HG03095 (cell line): ENCODE data around the gene LIPE.

Source experiments
- ATAC-seq: cut with Tn5 transposase; IDR thresholded peaks from one replicate; pipeline ENCODE4 v1.9.1; 2021; ENCODE audit warnings: moderate library complexity; ENCODE audit not compliant: unreplicated experiment

Gene LIPE

DNA sequence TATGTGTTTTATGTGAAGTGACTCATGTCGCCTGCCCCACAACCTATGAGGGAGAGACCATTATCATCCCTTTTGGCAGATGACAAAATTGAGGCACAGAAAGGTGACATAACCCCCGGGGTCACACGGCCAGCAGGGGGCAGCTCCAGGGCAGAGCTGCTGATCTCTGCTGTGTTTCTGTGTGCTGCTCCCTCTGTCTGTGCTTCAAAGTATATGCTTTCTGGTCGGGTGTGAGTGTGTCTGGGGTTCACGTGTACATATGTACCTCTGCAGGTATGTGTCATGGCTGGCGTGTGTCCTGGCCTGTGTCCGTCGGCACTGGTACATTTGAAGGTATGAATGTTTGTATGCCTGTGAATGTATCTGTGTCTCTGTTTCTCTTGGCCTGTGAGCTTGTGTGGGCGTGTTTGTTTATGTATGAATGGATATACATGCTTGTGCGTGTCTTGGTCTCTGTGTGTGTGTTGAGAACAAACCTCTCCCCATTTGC, 7.1 kb downstream of the LIPE start:
- ATAC-seq, result no peak

DNA sequence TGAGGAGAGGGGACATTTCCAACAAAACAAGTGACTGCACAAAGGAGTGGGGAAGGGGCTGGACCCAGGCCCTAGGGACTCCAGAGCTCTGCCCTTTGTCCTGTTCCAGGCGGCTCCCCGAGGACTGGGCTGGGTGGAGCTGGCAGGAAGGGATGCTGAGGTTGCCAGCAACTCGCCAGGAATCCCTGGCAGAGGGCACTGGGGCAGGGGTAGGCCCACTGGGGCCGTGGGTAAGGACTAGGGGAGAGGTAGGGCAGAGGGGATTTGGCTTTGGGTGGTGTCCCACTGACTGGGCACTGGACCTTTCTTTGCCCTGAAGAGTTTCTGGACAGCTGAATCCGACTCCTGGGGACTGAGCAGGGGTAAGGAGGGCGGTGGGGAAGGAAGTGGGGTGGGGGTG, 7.9 kb downstream of the LIPE start:
- ATAC-seq, result no peak

DNA sequence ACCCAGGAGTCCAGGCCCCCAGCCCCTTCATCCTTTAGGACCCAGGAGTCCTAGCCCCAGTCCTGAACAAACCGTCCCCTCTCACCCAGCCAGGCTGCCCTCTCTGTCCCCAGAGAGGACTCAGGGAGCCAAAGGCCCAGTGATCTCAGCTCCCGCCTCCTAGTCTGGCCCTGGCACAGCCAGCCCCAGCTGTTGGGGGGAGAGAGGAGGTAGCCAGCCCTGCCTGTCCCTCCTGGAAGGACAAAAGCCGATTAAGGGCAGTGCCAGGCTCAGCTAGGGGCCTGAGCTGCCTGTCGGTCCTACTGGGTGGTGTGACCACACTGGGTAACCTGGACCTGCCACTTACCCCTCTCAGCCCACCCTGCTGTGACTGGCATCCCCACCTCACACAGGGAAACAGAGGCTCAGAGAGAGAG, 14.5 kb downstream of the LIPE start:
- no peak for ATAC-seq

DNA sequence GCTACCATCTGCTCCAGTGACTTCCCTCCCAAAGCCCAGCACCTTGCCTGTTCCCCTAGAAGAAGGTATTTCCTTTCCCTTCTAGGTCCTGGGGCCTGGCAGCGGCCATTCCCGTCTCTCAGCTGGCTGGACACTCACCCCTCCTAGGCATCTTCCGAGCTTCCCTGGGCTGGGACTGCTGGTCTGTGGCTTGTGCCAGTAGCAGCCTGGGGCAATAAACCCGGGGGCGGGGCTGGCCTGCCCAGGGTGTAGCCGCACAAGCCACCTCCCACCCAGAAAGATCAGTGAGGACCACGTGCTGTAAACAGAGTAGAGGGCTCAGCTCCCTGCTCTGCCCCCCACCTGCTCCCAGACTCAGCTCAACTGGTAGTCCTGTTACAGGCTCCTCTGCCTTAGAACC, 15.0 kb downstream of the LIPE start:
- ATAC-seq, result no peak

DNA sequence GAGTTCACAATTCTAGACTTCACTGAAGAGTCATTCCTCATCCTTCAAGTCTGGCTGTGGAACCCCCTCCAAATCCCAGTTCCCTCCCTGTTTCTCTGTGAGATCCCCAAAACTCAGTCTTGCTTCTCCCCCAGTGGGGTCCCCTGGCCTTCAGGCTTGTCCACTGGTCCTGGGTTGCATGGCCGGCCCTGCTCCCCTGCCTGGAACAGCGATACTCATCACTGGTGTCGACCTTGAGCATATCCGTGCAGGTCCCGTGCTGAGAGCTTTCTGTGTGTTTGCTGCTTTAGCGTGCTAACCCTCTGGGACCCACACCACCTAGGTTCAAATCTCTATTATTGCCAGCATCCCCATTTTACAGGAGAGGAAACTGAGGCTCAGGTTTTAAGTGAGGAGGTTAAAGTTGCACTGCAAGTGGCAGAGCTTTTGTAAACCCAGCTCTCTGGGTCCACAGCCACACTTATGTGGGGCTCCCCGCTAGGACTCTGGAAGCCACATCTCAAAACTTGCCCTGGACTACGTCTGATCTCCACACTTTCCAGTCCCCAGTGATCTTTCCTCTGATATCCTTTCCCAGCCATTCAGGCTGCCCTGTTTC, 15.5 kb downstream of the LIPE start:
- ATAC-seq, result no peak

- no peak for ATAC-seq
Measured at GRCh38 chr19:42410371-42410770, 16.8 kb downstream of the LIPE start.

DNA sequence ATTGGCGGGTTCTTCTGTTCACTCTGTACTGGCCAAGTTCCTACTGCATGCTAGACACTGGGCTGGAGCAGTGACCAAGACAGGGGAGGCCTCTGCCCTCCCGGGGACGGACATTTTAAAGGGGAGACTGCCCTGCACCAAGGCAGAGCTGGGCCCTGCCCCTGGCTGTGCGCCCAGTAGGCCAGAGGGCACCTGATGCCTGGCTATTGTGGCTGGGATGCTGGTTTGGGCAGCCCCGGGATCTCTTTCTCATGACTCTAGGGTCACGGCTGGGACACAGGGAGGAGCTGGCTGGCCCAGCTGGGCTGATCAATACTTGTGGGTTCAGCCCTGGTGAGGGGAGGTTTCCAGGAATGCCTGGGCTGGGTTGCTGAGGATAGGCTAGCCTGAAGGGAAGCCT, 17.7 kb downstream of the LIPE start:
- no peak for ATAC-seq

- ATAC-seq, result no peak
Measured at GRCh38 chr19:42407816-42408175, 19.4 kb downstream of the LIPE start.

- no peak for ATAC-seq
Measured at GRCh38 chr19:42407085-42407815, 19.9 kb downstream of the LIPE start.

DNA sequence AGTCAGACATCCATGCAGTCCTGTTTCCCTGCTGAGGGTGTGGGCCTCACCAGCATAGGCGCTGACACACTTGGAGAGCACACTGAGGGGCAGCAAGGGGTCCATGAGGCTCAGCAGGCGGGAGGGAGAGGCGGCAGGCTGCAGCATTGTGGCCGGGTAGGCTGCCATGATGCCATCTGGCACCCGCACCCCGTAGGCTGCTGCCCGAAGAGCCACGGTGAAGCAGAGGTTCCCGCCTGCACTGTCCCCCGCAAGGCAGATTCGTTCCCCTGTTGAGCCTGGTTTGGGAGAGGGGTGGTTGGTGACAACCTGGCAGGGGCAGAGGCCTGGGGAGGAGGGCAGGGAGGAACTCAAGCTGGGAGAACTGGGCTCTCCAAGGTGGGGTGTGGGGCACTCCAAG, 21.1 kb downstream of the LIPE start:
- ATAC-seq, result no peak

GRCh38 chr19:42403586-42403985, 23.6 kb downstream of the LIPE start:
- ATAC-seq, result no peak

DNA sequence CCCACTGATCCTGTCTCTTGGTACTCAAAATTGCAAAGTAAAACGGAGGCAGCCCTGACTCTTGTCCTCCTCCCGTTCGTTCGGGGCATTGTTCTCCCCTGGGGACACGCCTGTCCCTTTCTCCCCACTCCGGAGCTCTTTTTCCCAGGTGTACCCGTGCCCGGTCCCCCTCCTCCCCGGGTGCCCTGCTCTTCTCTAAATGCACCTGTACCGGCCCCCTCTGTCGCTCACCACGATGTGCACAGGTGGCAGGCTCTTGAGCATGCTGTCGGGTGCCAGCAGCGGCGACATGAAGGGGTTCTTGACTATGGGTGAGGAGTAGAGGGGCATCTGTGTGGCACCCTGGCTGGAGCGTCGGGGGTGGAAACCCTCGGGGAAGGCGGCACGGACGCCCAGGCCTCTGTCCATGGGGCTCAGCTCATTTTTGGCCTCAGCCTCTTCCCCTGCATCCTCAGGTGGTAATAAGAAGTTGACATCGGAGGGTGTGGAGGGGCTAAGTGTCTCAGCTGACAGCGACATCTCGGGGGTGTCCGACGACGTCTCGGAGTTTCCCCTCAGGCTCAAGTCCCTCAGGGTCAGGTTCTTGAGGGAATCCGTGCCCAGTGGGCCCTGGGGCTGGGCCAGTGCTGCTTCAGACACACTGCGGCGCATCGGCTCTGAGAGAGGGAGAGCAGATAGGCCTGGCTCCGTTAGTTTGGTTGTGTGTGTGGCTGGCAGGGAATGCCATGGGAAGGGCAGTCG, 24.6 kb downstream of the LIPE start:
- no peak for ATAC-seq

DNA sequence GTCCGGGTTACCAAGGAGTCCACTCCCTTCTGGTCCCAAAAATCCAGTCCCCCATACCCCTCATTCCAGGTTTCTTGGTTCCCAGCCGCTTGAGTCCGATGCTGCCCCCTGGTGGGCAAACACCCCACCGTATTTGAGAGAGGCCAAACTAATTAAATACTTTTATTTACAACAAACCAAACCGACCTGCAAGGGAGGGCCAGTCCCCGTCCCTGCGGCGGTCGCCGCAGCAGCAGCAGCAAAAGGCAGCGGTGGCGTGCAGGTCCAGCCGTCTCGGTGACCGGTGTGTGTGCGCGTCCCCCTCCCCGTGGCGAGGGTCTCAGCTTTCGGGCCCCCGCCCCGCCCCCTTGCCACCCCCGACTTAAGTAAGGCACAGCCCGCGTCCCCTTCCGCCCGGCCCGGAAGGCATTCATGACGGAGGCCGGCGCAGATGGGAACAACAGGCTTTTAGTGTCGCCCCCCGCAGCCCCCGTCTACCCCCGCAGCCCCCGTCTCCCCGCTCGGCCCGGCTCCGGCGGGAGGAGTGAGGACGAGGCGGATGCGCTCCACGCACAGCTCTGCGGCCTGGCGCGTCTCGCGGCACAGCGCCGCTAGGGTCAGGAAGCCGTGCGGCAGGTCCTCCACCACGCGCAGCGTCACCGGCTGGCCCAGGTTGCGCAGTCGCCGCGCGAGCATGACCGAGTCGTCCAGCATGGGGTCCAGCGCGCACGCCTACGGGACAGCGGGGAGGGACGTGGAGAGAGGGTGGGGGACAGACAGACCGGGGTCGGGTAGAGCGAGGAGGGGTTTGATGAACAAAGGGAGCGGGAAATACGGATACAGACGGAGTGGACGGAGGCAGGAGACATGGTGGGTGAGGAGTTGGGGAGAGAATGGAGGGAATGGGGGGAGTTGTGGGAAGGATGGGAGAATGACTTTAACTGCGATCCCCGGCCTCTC, 25.6 kb downstream of the LIPE start:
- ATAC-seq, result no peak

DNA sequence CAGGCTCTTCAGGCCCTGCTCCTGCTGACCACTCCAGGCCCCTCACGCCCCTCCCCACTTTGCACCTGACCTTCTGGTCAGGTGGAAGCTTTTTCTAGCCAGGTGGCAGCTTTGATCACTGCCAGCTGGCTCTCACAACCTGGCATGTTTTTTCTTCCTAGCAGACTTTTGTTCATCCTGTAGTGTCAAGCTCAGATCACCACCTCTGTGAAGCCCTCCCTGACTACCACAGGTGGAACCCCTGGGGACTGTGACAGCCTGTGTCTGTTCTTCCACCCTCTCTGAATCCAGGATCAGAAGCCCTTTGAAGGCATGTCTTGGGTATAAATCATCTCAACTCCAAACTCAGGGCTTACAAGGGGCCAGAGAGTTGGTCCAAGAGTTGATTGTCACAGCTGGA, 26.8 kb downstream of the LIPE start:
- ATAC-seq, result no peak

DNA sequence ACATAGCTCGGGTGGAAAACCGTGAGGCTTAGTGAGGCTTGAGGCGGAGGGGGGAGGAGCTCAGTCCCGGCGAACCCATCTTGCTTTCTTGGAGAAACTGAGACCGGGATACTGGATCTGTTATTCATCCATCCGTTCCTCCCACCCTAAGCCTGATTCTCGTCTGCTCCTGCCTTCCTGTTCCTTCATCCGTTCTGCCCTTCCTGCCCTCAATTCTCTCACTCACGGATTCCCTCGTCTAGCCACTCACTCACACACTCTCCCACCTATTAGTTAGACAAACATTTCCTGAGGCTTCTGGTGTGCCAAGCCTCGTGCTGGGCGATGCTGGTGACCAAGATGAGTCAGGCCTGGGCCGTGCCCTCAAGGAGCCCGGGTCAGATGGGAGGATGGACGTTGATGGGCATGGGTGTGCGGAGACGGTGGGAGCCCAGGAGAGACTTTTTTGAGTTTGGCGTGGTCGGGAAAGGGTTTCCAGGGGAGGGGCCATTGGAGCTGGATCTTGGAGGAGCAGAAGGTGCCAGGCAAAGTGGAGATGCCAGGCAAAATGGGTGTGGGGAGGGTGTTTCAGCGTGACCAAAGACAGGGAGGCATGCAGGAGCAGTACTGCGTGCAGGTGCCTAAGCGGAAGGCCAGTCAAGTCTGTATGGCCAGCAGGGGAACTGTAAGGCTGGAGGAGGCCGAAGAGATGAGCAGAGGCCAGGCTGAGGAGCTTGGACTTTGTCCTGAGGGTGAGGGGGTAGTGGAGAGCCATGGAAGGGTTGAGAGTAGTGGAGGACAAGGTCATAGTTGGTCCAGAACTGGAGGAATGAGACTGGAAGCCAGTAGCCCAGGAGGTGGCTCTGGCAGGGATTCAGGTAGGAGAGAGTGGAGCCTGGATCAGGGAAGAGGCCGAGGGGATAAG, 29.7 kb downstream of the LIPE start:
- ATAC-seq, result no peak

GRCh38 chr19:42396381-42397262, 30.6 kb downstream of the LIPE start:
- ATAC-seq, result peak; percentile 86

DNA sequence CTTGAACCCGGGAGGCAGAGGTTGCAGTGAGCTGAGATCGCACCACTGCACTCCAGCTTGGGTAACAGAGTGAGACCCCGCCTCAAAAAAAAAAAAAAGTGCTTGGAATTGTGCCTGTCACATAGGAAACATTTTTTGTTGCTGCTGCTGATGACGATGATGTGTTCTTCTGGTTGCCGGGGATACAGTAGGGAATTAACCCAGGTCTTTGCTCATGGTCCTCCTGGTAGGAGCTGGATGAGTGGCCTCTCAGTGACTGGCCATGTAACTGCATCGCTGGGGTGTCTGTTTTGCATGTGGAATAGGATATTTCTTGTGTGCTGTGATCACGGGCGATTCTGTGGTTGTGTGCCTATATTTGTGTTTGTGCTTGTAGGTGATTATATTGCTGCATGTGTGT, 32.4 kb downstream of the LIPE start:
- no peak for ATAC-seq

DNA sequence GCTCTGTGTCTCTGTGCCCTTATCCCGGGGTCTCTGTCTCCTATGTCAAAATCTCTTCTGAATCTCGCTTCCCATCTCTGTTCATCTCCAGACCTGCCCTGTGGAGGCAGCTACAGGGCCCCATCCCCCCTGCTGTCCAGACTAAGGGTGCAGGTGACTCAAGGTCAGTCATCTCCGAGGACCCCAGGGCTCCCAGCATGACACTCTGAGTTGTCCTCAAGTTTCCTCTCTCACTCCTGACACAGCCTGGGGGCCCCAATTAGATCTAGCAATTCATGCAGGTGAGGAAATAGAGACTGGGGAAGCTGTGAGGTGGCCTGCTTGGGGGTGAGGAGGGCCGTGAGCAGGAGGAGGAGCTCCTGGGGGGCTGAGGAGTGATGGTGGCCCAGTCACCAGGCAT, 35.0 kb downstream of the LIPE start:
- no peak for ATAC-seq

DNA sequence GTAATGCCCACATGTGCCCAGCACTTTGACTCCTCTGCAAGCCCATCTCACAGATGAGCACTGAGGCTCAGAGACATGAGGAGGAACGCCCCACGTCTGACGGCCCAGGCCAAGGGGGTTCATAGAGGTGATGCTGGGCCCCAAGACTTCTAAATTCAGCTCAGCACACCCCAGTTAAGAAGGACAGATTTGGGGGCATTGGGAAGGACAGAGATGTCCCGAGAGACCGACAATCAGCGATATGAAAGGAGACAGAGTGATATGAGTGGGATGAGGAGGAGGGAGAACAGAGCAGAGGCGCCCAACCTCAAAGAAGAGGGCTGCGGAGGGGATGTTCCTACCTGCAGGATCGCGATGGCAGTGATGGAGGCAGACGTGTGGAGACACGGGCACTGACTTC, 37.3 kb downstream of the LIPE start, which contains the start of gene CNFN:
CNFN (minus strand) TSS at position 399 of the 400 bp plus-strand sequence. CDS start 1,260 bp downstream, outside the sequence.
- ATAC-seq, result no peak
